Panc1 (cell line): Measurements from ENCODE around the gene ZNF580. TPM values are rescaled to one million over a fixed set of nuclear protein-coding genes. Genes with fewer than 3 reads are reported as not detected.

Source experiments
- ATAC-seq: fragments of 200-7000 bp; cut with Tn5 transposase; 2 replicates; pipeline ENCODE4 v1.9.1; 2020; ENCODE audit warnings: mild to moderate bottlenecking, moderate library complexity
- BruUV-seq: library from RNA; stranded (reverse); fragments of 400-500 nt; replicated peaks from 2 replicates; lab custom pipeline; 2021; lab: Mats Ljungman, UMichigan
- CTCF ChIA-PET: fragments of 300-600 bp; sonication (Branson Sonifier 250); formaldehyde crosslinking; loops from one replicate; lab custom pipeline; 2022; ENCODE audit warnings: antibody characterized with exemption; lab: Charles Lee
- POLR2A ChIA-PET: fragments of 300-600 bp; sonication (Branson Sonifier 250); formaldehyde crosslinking; loops from one replicate; lab custom pipeline; 2022; ENCODE audit warnings: antibody characterized with exemption; lab: Charles Lee
- DNase-seq: peaks from one replicate; pipeline ENCODE4 v3.0.0-alpha.2; 2010; ENCODE audit warnings: low read depth, low spot score
- H3K27ac ChIP-seq: 2 replicates; pipeline ENCODE4 v1.5.1; 2011; ENCODE audit warnings: mild to moderate bottlenecking, low read length, inconsistent platforms
- H3K27me3 ChIP-seq: fragments of 200-500 bp; sonication (Bioruptor generic); 2 replicates; pipeline ENCODE4 v1.6.0; 2014; ENCODE audit warnings: low read length, inconsistent platforms; ENCODE audit not compliant: control insufficient read depth, insufficient read depth
- H3K36me3 ChIP-seq: fragments of 200-500 bp; sonication (Bioruptor generic); 2 replicates; pipeline ENCODE4 v1.5.1; 2014; ENCODE audit warnings: inconsistent platforms, mild to moderate bottlenecking, low read length, moderate library complexity; ENCODE audit not compliant: control insufficient read depth, insufficient read depth
- H3K4me1 ChIP-seq: 2 replicates; pipeline ENCODE4 v1.5.1; 2011; ENCODE audit warnings: inconsistent platforms, mild to moderate bottlenecking, low read length, moderate library complexity; ENCODE audit not compliant: control insufficient read depth, insufficient read depth
- H3K4me3 ChIP-seq, 2 experiments: 2 replicates each; pipeline ENCODE4 v1.5.1; 2011 to 2012; ENCODE audit warnings: low read depth in 2 of 2, low read length in 2 of 2, mild to moderate bottlenecking in 2 of 2, inconsistent platforms in 1 of 2, moderate library complexity in 1 of 2
- H3K9me3 ChIP-seq: fragments of 200-500 bp; sonication (Bioruptor generic); 2 replicates; pipeline ENCODE4 v1.5.1; 2014; ENCODE audit warnings: low read depth, mild to moderate bottlenecking, inconsistent platforms, low read length, moderate library complexity; ENCODE audit not compliant: control insufficient read depth, insufficient read depth
- POLR2AphosphoS5 ChIP-seq: IDR thresholded peaks from 2 replicates; pipeline ENCODE4 v1.6.1; 2012; ENCODE audit warnings: mild to moderate bottlenecking, low read depth, low read length, moderate library complexity
- SIN3A ChIP-seq: IDR thresholded peaks from 2 replicates; pipeline ENCODE4 v1.6.1; 2012; ENCODE audit warnings: low read depth, mild to moderate bottlenecking, low read length, moderate library complexity, borderline replicate concordance; ENCODE audit not compliant: insufficient read depth
- TCF7L2 ChIP-seq: IDR thresholded peaks from 2 replicates; pipeline ENCODE4 v1.6.1; 2011; ENCODE audit warnings: mild to moderate bottlenecking, low read depth, low read length, inconsistent platforms
- in situ Hi-C: cut with HindIII; loops from 2 replicates; pipeline ENCODE4 v1.10.0; 2016; ENCODE audit warnings: low sequenced_read_pairs, low pct_unique_long_range_greater_than_20kb
- intact Hi-C: fragments of 100-400 bp; cut with micrococcal nuclease; formaldehyde crosslinking; loops from one replicate; pipeline ENCODE4 v1.10.0; 2022; ENCODE audit not compliant: unreplicated experiment
- total RNA-seq: library from RNA; stranded (reverse); gene quantifications from one replicate; pipeline ENCODE4 v1.2.1, GENCODE V29; 2021; ENCODE audit not compliant: unreplicated experiment
- TF ChIP-seq, protein P1 (sequence below): fragments of 450-650 bp; IDR thresholded peaks from 2 replicates; pipeline ENCODE4 v1.5.1; 2017; ENCODE audit warnings: mild to moderate bottlenecking
- TF ChIP-seq, protein P2 (sequence below), 2 experiments: IDR thresholded peaks; 2 replicates each; pipeline ENCODE4 v1.6.1; 2011 to 2012; ENCODE audit warnings: low read depth in 2 of 2, control low read depth in 1 of 2, low read length in 1 of 2, mild to moderate bottlenecking in 1 of 2, moderate library complexity in 1 of 2; ENCODE audit not compliant: insufficient read depth in 1 of 2

Gene ZNF580
- total RNA-seq, 1 experiment from 2014 or later: 58.0 TPM

DNA sequence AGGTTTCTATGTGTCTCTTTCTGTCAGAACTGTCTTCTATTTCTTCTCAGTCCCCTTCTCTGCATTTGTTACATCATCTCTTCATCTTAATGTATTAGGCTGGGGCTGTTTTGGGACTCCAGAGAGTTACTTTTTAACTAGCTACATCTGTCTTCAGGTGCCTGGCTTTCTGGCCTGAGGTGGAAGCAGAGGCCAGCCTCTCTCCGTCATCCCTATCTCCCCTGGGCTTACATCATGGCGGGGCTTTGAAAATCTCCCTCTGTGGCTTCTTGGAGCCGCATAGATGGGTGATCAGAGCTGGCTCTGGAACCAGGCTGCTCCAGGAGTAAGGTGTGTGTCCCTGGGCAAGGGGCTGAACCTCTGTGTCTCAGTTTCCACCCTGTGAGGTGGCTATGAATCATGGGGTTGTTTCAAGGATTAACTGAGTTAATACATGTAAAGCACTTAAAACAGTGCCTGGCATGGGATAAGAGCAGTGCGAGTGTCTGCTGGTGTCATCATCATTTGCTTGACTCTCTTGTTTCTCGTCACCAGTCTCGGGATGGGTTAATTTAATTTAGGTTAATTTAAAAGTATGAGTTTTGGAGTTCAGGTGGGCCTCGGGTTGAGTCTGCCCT lies 36.2 kb downstream of the ZNF580 start:
- H3K9me3 ChIP-seq: no peaks in the 10 kb centered on the region
- peak overlapping the region; percentile 96 for H3K27ac ChIP-seq
- in situ Hi-C loops: no loop called here
- intact Hi-C loops: no loop called here
- H3K27me3 ChIP-seq: no peaks in the 10 kb centered on the region
- ATAC-seq: no peak
- H3K36me3 ChIP-seq: peaks cover 25% of the 10 kb centered on the region
- DNase-seq: no peak
- peak overlapping the region; percentile 64 to 94 for H3K4me3 ChIP-seq
- BruUV-seq: no TSS peak
- CTCF ChIA-PET: no interaction called here
- H3K4me1 ChIP-seq: peaks cover 53% of the 10 kb centered on the region
- TF ChIP-seq TCF7L2 (no peak), POLR2AphosphoS5 (no peak), SIN3A (no peak)
- TF ChIP-seq, protein P1, sequence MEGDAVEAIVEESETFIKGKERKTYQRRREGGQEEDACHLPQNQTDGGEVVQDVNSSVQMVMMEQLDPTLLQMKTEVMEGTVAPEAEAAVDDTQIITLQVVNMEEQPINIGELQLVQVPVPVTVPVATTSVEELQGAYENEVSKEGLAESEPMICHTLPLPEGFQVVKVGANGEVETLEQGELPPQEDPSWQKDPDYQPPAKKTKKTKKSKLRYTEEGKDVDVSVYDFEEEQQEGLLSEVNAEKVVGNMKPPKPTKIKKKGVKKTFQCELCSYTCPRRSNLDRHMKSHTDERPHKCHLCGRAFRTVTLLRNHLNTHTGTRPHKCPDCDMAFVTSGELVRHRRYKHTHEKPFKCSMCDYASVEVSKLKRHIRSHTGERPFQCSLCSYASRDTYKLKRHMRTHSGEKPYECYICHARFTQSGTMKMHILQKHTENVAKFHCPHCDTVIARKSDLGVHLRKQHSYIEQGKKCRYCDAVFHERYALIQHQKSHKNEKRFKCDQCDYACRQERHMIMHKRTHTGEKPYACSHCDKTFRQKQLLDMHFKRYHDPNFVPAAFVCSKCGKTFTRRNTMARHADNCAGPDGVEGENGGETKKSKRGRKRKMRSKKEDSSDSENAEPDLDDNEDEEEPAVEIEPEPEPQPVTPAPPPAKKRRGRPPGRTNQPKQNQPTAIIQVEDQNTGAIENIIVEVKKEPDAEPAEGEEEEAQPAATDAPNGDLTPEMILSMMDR: no peak
- TF ChIP-seq, protein P2, sequence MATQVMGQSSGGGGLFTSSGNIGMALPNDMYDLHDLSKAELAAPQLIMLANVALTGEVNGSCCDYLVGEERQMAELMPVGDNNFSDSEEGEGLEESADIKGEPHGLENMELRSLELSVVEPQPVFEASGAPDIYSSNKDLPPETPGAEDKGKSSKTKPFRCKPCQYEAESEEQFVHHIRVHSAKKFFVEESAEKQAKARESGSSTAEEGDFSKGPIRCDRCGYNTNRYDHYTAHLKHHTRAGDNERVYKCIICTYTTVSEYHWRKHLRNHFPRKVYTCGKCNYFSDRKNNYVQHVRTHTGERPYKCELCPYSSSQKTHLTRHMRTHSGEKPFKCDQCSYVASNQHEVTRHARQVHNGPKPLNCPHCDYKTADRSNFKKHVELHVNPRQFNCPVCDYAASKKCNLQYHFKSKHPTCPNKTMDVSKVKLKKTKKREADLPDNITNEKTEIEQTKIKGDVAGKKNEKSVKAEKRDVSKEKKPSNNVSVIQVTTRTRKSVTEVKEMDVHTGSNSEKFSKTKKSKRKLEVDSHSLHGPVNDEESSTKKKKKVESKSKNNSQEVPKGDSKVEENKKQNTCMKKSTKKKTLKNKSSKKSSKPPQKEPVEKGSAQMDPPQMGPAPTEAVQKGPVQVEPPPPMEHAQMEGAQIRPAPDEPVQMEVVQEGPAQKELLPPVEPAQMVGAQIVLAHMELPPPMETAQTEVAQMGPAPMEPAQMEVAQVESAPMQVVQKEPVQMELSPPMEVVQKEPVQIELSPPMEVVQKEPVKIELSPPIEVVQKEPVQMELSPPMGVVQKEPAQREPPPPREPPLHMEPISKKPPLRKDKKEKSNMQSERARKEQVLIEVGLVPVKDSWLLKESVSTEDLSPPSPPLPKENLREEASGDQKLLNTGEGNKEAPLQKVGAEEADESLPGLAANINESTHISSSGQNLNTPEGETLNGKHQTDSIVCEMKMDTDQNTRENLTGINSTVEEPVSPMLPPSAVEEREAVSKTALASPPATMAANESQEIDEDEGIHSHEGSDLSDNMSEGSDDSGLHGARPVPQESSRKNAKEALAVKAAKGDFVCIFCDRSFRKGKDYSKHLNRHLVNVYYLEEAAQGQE (IDR thresholded peaks at IDR 0.05; ENCODE audit: insufficient read depth in 1 of 2, low read depth in 2 of 2, low read length in 1 of 2): no peak
- POLR2A ChIA-PET: interaction anchor here (0.5 kb wide), 1 partner anchor 29 kb away, joined by 3 read pairs; no protein-coding TSS in a partner anchor

DNA sequence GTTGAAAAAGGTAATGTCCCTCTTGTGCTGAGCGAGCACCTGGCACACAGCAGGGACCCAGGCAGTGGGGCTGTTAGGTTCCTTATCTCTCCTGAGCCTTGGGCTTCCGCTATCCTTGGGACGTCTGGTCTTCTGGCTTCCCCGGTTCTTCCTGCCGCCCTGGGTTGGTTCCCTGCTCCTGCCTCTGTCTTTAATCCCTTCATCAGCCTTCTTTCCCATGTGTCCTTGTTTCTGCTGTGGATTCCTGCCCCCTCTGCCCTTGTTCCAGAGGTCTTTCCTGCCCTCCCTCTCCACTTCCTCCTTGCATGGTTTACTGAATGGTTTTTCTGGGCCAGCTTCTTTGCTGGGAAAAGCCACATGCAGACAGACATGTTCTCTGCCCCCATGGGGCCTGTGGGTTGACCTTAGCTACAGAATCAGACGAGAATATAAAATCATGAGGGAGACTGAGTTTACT lies 36.8 kb downstream of the ZNF580 start:
- Histone ChIP-seq H3K4me1 (peaks cover 47% of the 10 kb centered on the region), H3K36me3 (peaks cover 23% of the 10 kb centered on the region), H3K27me3 (no peaks in the 10 kb centered on the region), H3K4me3 (peak overlapping the region in 1 of 2 experiments; percentile 94; a peak in 1 of 4 replicates), H3K9me3 (no peaks in the 10 kb centered on the region), H3K27ac (peak overlapping the region; percentile 96)
- TF ChIP-seq, protein P1: no peak
- TF ChIP-seq POLR2AphosphoS5: no peak
- no peak for TF ChIP-seq TCF7L2
- TF ChIP-seq SIN3A: no peak
- BruUV-seq: no TSS peak
- DNase-seq (no peak), ATAC-seq (no peak)
- ChIA-PET CTCF (interaction anchor here (0.5 kb wide), 1 partner anchor 360 kb away, joined by 7 read pairs; no protein-coding TSS in a partner anchor), POLR2A (interaction anchor here (0.5 kb wide), 1 partner anchor 29 kb away, joined by 3 read pairs; no protein-coding TSS in a partner anchor)
- intact Hi-C loops: no loop called here
- in situ Hi-C loops: no loop called here
